Measurements from ENCODE around the gene LGI1. TPM values are rescaled to one million over a fixed set of nuclear protein-coding genes. Genes with fewer than 3 reads are reported as not detected.

The LGI1 gene
- total RNA-seq, 1 experiment from 2014 or later, result not detected

- DNase-seq (ENCODE audit: low read depth, low spot score) (no peak), ATAC-seq (peak; percentile 74)
- no peak overlapping the region for H3K27ac ChIP-seq (ENCODE audit: low read length)
- H3K9me3 ChIP-seq (ENCODE audit: control insufficient read depth, insufficient read depth, low read depth, low read length), result no peaks in the 10 kb centered on the region
- no peak for TF ChIP-seq POLR2AphosphoS5 (IDR thresholded peaks at IDR 0.05; ENCODE audit: low read depth, low read length)
- no peak for TF ChIP-seq SIN3A (IDR thresholded peaks at IDR 0.05; ENCODE audit: borderline replicate concordance, insufficient read depth, low read depth, low read length)
- TF ChIP-seq REST (IDR thresholded peaks at IDR 0.05; ENCODE audit: insufficient read depth in 1 of 2, low read depth in 2 of 2, low read length in 1 of 2), result no peak
- TF ChIP-seq CTCF (IDR thresholded peaks at IDR 0.05), result no peak
- TF ChIP-seq TCF7L2 (IDR thresholded peaks at IDR 0.05; ENCODE audit: low read depth, low read length), result no peak
- POLR2A ChIA-PET, result no interaction called here
- intact Hi-C loops (cut with micrococcal nuclease; ENCODE audit: unreplicated experiment) (no loop called here), in situ Hi-C loops (cut with HindIII; ENCODE audit: low pct_unique_long_range_greater_than_20kb, low sequenced_read_pairs) (no loop called here)
- H3K27me3 ChIP-seq (ENCODE audit: control insufficient read depth, insufficient read depth, low read length), result no peaks in the 10 kb centered on the region
- CTCF ChIA-PET, result no interaction called here
- peaks cover 8% of the 10 kb centered on the region for H3K4me1 ChIP-seq (ENCODE audit: control insufficient read depth, insufficient read depth, low read length)
- no peaks in the 10 kb centered on the region for H3K36me3 ChIP-seq (ENCODE audit: control insufficient read depth, insufficient read depth, low read length)
- H3K4me3 ChIP-seq (ENCODE audit: low read depth in 2 of 2, low read length in 2 of 2), result peak overlapping the region in 1 of 2 experiments; percentile 25; a peak in 1 of 4 replicates
- BruUV-seq (replicated peaks), result no TSS peak
These were observed 5.9 kb upstream of the LGI1 start for GRCh38 chr10:93751832-93752231.

- no peak for TF ChIP-seq TCF7L2 (IDR thresholded peaks at IDR 0.05; ENCODE audit: low read depth, low read length)
- TF ChIP-seq CTCF (IDR thresholded peaks at IDR 0.05), result no peak
- TF ChIP-seq SIN3A (IDR thresholded peaks at IDR 0.05; ENCODE audit: borderline replicate concordance, insufficient read depth, low read depth, low read length), result no peak
- no peak for TF ChIP-seq REST (IDR thresholded peaks at IDR 0.05; ENCODE audit: insufficient read depth in 1 of 2, low read depth in 2 of 2, low read length in 1 of 2)
- no peak for TF ChIP-seq POLR2AphosphoS5 (IDR thresholded peaks at IDR 0.05; ENCODE audit: low read depth, low read length)
- Histone ChIP-seq H3K27ac (ENCODE audit: low read length) (no peak overlapping the region), H3K4me1 (ENCODE audit: control insufficient read depth, insufficient read depth, low read length) (no peaks in the 10 kb centered on the region; the same call in none of the 2 replicates), H3K36me3 (ENCODE audit: control insufficient read depth, insufficient read depth, low read length) (no peaks in the 10 kb centered on the region), H3K4me3 (ENCODE audit: low read depth in 2 of 2, low read length in 2 of 2) (no peak overlapping the region), H3K27me3 (ENCODE audit: control insufficient read depth, insufficient read depth, low read length) (no peaks in the 10 kb centered on the region), H3K9me3 (ENCODE audit: control insufficient read depth, insufficient read depth, low read depth, low read length) (no peaks in the 10 kb centered on the region)
- DNase-seq (ENCODE audit: low read depth, low spot score) (peak; percentile 42), ATAC-seq (no peak)
- intact Hi-C loops (cut with micrococcal nuclease; ENCODE audit: unreplicated experiment), result no loop called here
- in situ Hi-C loops (cut with HindIII; ENCODE audit: low pct_unique_long_range_greater_than_20kb, low sequenced_read_pairs), result no loop called here
- POLR2A ChIA-PET, result no interaction called here
- CTCF ChIA-PET, result no interaction called here
- BruUV-seq (replicated peaks), result no TSS peak
These were observed 5.0 kb upstream of the LGI1 start for GRCh38 chr10:93752761-93753160.

Measured in Panc1 (cell line).